Prostate gland (tissue), 2 donors: Measurements from ENCODE around the gene CD180. TPM values are rescaled to one million over a fixed set of nuclear protein-coding genes. Genes with fewer than 3 reads are reported as not detected.

ENCODE experiments used
- DNase-seq: peaks from one replicate; pipeline ENCODE4 v3.0.0-alpha.2; 2019; ENCODE audit warnings: low spot score
- H3K27ac ChIP-seq, 2 donors: fragments of 200-600 bp; sonication (generic); 2 replicates each; pipeline ENCODE4 v1.5.1; 2017 to 2019
- H3K27me3 ChIP-seq: fragments of 200-600 bp; sonication (generic); replicated peaks from 2 replicates; pipeline ENCODE4 v1.5.1; 2019; ENCODE audit not compliant: insufficient read depth
- H3K36me3 ChIP-seq, 2 donors: fragments of 200-600 bp; sonication (generic); 1 replicate in 1 of 2; 2 replicates in 1 of 2; pipeline versions ENCODE4 v1.5.1 to v1.8.1; 2017 to 2019
- H3K4me1 ChIP-seq: fragments of 200-600 bp; sonication (generic); replicated peaks from 2 replicates; pipeline ENCODE4 v1.5.1; 2019
- H3K4me3 ChIP-seq, 2 donors: fragments of 200-600 bp; sonication (generic); 2 replicates each; pipeline ENCODE4 v1.5.1; 2017 to 2019
- H3K9me3 ChIP-seq: fragments of 200-600 bp; sonication (generic); 2 replicates; pipeline ENCODE4 v1.5.1; 2017
- CTCF ChIP-seq, 4 experiments: fragments of 200-600 bp in 2 of 4; fragments of 450-650 bp in 2 of 4; sonication (generic) in 2 of 4; IDR thresholded peaks; 1 replicate in 3 of 4; 2 replicates in 1 of 4; pipeline ENCODE4 v1.5.1; 2016 to 2019; ENCODE audit warnings: antibody characterized with exemption in 4 of 4, mild to moderate bottlenecking in 2 of 4, moderate library complexity in 2 of 4
- POLR2A ChIP-seq: fragments of 450-650 bp; IDR thresholded peaks from one replicate; pipeline ENCODE4 v1.6.1; 2016; ENCODE audit warnings: antibody characterized with exemption, mild to moderate bottlenecking
- POLR2AphosphoS5 ChIP-seq: sonication (generic); formaldehyde crosslinking; IDR thresholded peaks from one replicate; pipeline ENCODE4 v1.6.1; 2017; ENCODE audit warnings: antibody characterized with exemption
- WGBS: methylation state at CpG from one replicate; pipeline ENCODE4 v1.1.5; 2018; 5-methylcytosine and 5-hydroxymethylcytosine counted together
- intact Hi-C: fragments of 100-400 bp; cut with DNase I; formaldehyde crosslinking; loops from one replicate; pipeline ENCODE4 v1.14.2; 2022
- total RNA-seq, 2 donors: library from RNA; depleted of rRNA; stranded (reverse); fragments of >200 nt; gene quantifications; one replicate each; pipeline ENCODE4 v1.1.0, GENCODE V29; 2016

CD180 gene
- under 1 TPM; 0.18 to 0.68 TPM for total RNA-seq

- H3K27ac ChIP-seq, result no peak within 1 kb of the TSS
- no peak within 1 kb of the TSS for H3K4me3 ChIP-seq
- H3K4me1 ChIP-seq, result no peaks in the 10 kb centered on the region
- no peak for TF ChIP-seq POLR2A
- TF ChIP-seq CTCF (IDR thresholded peaks at IDR 0.05), result no peak
- no peak for TF ChIP-seq POLR2AphosphoS5
- H3K36me3 ChIP-seq, result no peaks in the 10 kb centered on the region
- no peaks in the 10 kb centered on the region for H3K27me3 ChIP-seq
- WGBS, result 50% methylated on average over 5 of the region's 5 CpGs
- intact Hi-C loops, result no loop called here
- no peaks in the 10 kb centered on the region for H3K9me3 ChIP-seq
- no peak for DNase-seq
These were observed at the start of gene CD180 for GRCh38 chr5:67196537-67197059. TSS of gene CD180 (minus strand) at chr5:67196799. CDS start at chr5:67196641, 158 bp downstream.

DNA sequence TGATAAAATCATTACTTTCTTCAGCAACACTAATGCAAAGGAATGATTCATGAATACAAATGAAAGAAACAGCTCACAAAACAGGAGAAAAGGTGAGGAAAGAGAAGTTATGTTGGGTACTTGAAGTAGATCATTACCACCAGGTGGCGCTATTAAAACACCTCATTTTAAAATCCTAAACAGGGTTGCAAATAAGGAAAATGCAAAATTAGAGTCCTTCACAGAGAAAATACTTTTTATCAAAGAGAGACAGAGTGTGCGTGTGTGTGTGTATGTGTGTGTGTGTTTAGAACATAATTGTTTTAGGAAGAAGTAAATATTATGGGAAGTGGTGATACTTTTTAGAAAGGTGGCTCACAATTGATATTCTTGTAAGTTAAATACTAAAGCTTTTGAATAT lies 49.5 kb upstream of the CD180 start:
- 2% methylated on average over 2 of the region's 2 CpGs for WGBS
- Histone ChIP-seq H3K27ac (peak overlapping the region; percentile 32 to 47), H3K27me3 (no peaks in the 10 kb centered on the region), H3K9me3 (no peaks in the 10 kb centered on the region), H3K4me3 (no peak overlapping the region), H3K4me1 (peaks cover 3% of the 10 kb centered on the region), H3K36me3 (no peaks in the 10 kb centered on the region)
- intact Hi-C loops, result loop anchor here (2.0 to 10.0 kb wide), 8 partner anchors 56 to 1719 kb away; no protein-coding TSS in a partner anchor
- TF ChIP-seq POLR2A (no peak), CTCF (IDR thresholded peaks at IDR 0.05) (peak; percentile 71 to 96 (median 88)), POLR2AphosphoS5 (no peak)
- peak; percentile 73 for DNase-seq

- no peak for TF ChIP-seq POLR2A
- TF ChIP-seq POLR2AphosphoS5, result no peak
- TF ChIP-seq CTCF (IDR thresholded peaks at IDR 0.05), result no peak
- Histone ChIP-seq H3K9me3 (no peaks in the 10 kb centered on the region), H3K4me3 (no peak overlapping the region), H3K4me1 (peaks cover 3% of the 10 kb centered on the region), H3K27me3 (no peaks in the 10 kb centered on the region), H3K36me3 (no peaks in the 10 kb centered on the region), H3K27ac (peak overlapping the region in 1 of 2 donors; percentile 32)
- intact Hi-C loops, result loop anchor here (5.0 to 10.0 kb wide), 7 partner anchors 57 to 1719 kb away; no protein-coding TSS in a partner anchor
- DNase-seq, result no peak
- 67% methylated on average over 3 of the region's 3 CpGs for WGBS
These were observed 48.8 kb upstream of the CD180 start for GRCh38 chr5:67245259-67245846.

DNA sequence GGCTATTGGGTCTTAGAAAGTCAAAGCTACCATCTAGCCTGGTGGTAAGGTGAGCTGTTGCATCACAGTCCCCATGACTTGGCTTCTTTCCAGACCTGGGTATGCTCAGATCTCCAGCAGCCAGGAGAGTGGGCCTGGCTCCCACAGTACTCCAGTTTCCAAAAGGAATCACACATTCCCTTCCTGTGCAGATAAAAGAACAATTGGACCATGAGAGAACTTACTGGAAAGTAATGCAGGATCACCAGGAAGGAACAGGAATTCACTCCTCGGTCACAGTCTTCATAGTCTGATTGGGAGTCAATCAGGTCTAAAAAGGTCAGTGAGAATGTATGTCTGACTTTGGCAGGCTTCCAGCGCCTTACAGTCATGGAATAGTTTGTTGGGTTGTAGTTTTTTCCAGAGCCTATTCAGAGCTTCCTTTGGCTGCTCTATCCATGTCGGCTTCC lies 47.8 kb upstream of the CD180 start:
- TF ChIP-seq POLR2AphosphoS5 (no peak), POLR2A (no peak), CTCF (IDR thresholded peaks at IDR 0.05) (no peak)
- no peaks in the 10 kb centered on the region for H3K36me3 ChIP-seq
- H3K9me3 ChIP-seq, result no peaks in the 10 kb centered on the region
- no peak overlapping the region for H3K27ac ChIP-seq
- no peak overlapping the region for H3K4me3 ChIP-seq
- DNase-seq, result no peak
- no peaks in the 10 kb centered on the region for H3K27me3 ChIP-seq
- intact Hi-C loops, result loop anchor here (10.0 kb wide), 3 partner anchors 560 to 1720 kb away; no protein-coding TSS in a partner anchor
- peaks cover 3% of the 10 kb centered on the region for H3K4me1 ChIP-seq
- 84% methylated on average over 3 of the region's 3 CpGs for WGBS

GRCh38 chr5:67243944-67244343 lies 47.3 kb upstream of the CD180 start:
- 95% methylated on average over 4 of the region's 4 CpGs for WGBS
- no peak for TF ChIP-seq POLR2A
- no peak for TF ChIP-seq POLR2AphosphoS5
- TF ChIP-seq CTCF (IDR thresholded peaks at IDR 0.05), result no peak
- H3K27ac ChIP-seq, result no peak overlapping the region
- peaks cover 3% of the 10 kb centered on the region for H3K4me1 ChIP-seq
- H3K36me3 ChIP-seq, result no peaks in the 10 kb centered on the region
- H3K9me3 ChIP-seq, result no peaks in the 10 kb centered on the region
- H3K4me3 ChIP-seq, result no peak overlapping the region
- DNase-seq, result no peak
- H3K27me3 ChIP-seq, result no peaks in the 10 kb centered on the region
- intact Hi-C loops, result loop anchor here (10.0 kb wide), 3 partner anchors 561 to 1721 kb away; no protein-coding TSS in a partner anchor
